ENCODE data around the gene CDK18.

The CDK18 gene

DNA sequence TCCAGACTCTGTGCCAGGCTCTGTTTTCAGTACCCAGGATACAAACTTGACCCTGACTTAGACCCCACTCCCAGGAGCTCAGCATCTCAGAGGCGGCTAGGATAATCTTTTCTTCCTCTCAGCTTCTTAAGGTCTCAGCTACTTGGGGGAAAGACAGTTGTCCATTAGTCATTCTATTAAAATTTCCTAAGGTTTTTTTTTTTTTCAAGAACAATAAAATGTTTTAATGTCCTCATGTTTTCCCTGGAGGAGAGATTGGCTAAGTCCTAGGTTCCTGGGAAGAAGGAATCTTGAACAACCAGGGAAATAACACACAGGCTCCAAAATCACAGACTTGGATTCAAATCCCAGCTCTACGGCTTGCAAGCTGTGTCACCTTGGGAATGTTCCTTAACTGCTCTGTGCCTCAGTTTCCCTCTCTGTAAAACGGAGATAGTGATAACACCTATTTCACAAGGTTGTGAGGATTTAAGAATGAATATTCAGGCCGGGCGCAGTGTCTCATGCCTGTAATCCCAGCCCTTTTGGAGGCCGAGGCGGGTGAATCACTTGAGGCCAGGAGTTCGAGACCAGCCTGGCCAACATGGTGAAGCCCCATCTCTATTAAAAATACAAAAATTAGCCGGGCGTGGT is 33.0 kb downstream of the CDK18 start:
- no peak overlapping the region for H2BK15ac ChIP-seq (ENCODE audit: low read depth, poor library complexity, severe bottlenecking)
- no peak overlapping the region for H3K27ac ChIP-seq (ENCODE audit: low read length, poor library complexity, severe bottlenecking)
- no peaks in the 10 kb centered on the region for H3K4me1 ChIP-seq (ENCODE audit: control insufficient read depth, insufficient read depth, low read depth, low read length)
- no peak overlapping the region for H2BK120ac ChIP-seq (ENCODE audit: low read depth, low read length)
- no peak overlapping the region for H4K91ac ChIP-seq (ENCODE audit: low read length)
- H2AK5ac ChIP-seq (ENCODE audit: low read length, severe bottlenecking) = no peak overlapping the region
- no peak overlapping the region for H2BK12ac ChIP-seq (ENCODE audit: low read length in 2 of 2)
- H3K79me1 ChIP-seq (replicated peaks; ENCODE audit: low read length, poor library complexity, severe bottlenecking) = no peaks in the 10 kb centered on the region
- H3K36me3 ChIP-seq (ENCODE audit: control insufficient read depth in 1 of 2, insufficient read depth in 2 of 2, low read depth in 1 of 2, low read length in 2 of 2) = no peaks in the 10 kb centered on the region
- H3K18ac ChIP-seq (ENCODE audit: low read depth in 1 of 2, low read length in 2 of 2) = no peak overlapping the region
- H2BK5ac ChIP-seq (ENCODE audit: low read depth, low read length, poor library complexity, severe bottlenecking) = no peak overlapping the region
- H3K4ac ChIP-seq (ENCODE audit: low read depth in 1 of 2, low read length in 2 of 2) = no peak overlapping the region
- 88% methylated on average over 8 of the region's 10 CpGs for WGBS
- H3K9me3 ChIP-seq (ENCODE audit: control insufficient read depth, low read length) = no peaks in the 10 kb centered on the region
- no peak overlapping the region for H3K4me2 ChIP-seq (ENCODE audit: low read length, poor library complexity, severe bottlenecking)
- H3K4me3 ChIP-seq (ENCODE audit: insufficient read depth in 1 of 2, low read depth in 1 of 2, low read length in 2 of 2) = no peak overlapping the region
- H3K9ac ChIP-seq (ENCODE audit: low read length) = peak overlapping the region; percentile 36
- H3K14ac ChIP-seq (ENCODE audit: low read length in 2 of 2) = no peak overlapping the region
- H3K27me3 ChIP-seq (ENCODE audit: control insufficient read depth in 1 of 2, insufficient read depth in 1 of 2, low read length in 2 of 2) = peaks cover under 1 to 48% of the 10 kb centered on the region in 2 experiments
- no peak overlapping the region for H4K8ac ChIP-seq (ENCODE audit: low read length)
- no peak overlapping the region for H3K23ac ChIP-seq (ENCODE audit: low read length in 2 of 2)
- peak; percentile 7 for DNase-seq
- H2AFZ ChIP-seq (ENCODE audit: low read depth, low read length) = no peak overlapping the region

DNA sequence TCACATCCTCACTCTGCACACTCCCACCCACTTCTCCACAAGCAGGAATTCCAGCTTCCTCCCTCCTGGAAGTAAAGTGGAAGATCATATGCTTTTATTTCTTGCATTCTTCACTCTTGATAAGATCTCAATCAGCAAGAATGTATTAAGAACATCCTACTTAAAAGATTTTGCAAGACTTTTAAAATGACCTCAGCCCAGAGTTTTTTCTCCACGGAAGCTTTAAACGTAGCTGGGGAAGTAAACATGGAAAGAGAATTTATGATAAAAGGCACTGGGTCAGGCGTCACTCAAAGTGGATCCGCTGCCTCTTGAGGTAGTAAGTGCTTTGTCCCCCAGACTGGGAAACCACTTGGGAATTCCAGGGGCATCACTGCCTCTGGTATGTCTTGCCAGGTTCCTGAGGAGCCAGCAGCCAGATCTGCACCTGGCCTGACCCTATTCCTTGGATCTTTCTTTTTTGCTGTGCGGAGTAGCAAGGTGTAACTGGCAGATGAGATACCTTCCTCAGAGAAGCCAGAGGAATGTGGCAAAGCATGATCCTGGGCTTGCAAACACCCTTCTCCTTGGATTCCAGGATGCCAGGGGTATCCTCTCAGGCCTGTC is 33.9 kb downstream of the CDK18 start:
- Histone ChIP-seq H3K79me1 (replicated peaks; ENCODE audit: low read length, poor library complexity, severe bottlenecking) (no peaks in the 10 kb centered on the region), H2AK5ac (ENCODE audit: low read length, severe bottlenecking) (no peak overlapping the region), H3K4ac (ENCODE audit: low read depth in 1 of 2, low read length in 2 of 2) (no peak overlapping the region), H2BK12ac (ENCODE audit: low read length in 2 of 2) (no peak overlapping the region), H3K9me3 (ENCODE audit: control insufficient read depth, low read length) (no peaks in the 10 kb centered on the region), H3K14ac (ENCODE audit: low read length in 2 of 2) (no peak overlapping the region), H2AFZ (ENCODE audit: low read depth, low read length) (no peak overlapping the region), H3K4me3 (ENCODE audit: insufficient read depth in 1 of 2, low read depth in 1 of 2, low read length in 2 of 2) (no peak overlapping the region), H3K36me3 (ENCODE audit: control insufficient read depth in 1 of 2, insufficient read depth in 2 of 2, low read depth in 1 of 2, low read length in 2 of 2) (no peaks in the 10 kb centered on the region), H3K27me3 (ENCODE audit: control insufficient read depth in 1 of 2, insufficient read depth in 1 of 2, low read length in 2 of 2) (peaks cover 0 to 55% of the 10 kb centered on the region in 2 experiments), H3K4me2 (ENCODE audit: low read length, poor library complexity, severe bottlenecking) (no peak overlapping the region), H3K4me1 (ENCODE audit: control insufficient read depth, insufficient read depth, low read depth, low read length) (peaks cover 2% of the 10 kb centered on the region), H3K23ac (ENCODE audit: low read length in 2 of 2) (no peak overlapping the region), H3K18ac (ENCODE audit: low read depth in 1 of 2, low read length in 2 of 2) (no peak overlapping the region), H3K27ac (ENCODE audit: low read length, poor library complexity, severe bottlenecking) (no peak overlapping the region), H4K91ac (ENCODE audit: low read length) (peak overlapping the region; percentile 50), H2BK5ac (ENCODE audit: low read depth, low read length, poor library complexity, severe bottlenecking) (no peak overlapping the region), H4K8ac (ENCODE audit: low read length) (no peak overlapping the region), H2BK15ac (ENCODE audit: low read depth, poor library complexity, severe bottlenecking) (no peak overlapping the region), H2BK120ac (ENCODE audit: low read depth, low read length) (no peak overlapping the region), H3K9ac (ENCODE audit: low read length) (no peak overlapping the region)
- 65% methylated on average over 5 of the region's 5 CpGs for WGBS
- peak; percentile 15 for DNase-seq

DNA sequence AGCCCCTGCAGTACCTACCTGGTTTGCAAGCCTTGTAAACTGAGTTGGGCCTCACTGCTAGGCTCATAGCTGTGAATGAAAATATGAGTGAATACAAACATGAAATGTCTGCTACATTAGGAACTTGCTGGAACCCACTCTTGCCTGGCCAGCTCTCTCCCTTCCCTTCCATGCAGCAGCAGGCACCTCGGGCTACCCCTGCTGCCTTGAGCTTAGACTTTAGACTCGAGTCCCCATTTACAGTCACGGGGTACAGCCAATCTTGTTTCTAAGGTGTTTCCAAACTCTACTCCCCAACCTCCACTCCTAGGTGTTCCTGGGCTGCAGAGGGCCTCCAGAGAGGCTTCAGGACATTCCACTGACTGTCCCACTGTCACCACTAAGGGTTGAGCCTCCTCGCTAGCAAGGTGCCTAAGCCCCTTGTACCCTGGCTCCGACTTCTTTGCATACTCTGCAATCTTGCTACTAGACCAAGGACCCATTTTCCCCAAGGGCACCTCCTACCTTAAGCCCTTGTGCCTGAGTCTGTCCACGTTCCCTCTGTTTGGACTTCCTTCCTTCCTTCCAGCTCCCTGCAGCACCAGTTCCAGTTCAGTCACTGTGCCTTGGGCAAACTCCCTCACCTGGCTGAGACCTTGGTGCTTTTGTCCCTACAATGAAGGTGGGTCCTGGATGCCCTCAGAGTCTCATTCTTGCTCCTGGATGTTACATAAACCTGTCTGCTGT is 36.9 kb downstream of the CDK18 start:
- peak overlapping the region; percentile 39 for H4K91ac ChIP-seq (ENCODE audit: low read length)
- no peak overlapping the region for H2BK5ac ChIP-seq (ENCODE audit: low read depth, low read length, poor library complexity, severe bottlenecking)

DNA sequence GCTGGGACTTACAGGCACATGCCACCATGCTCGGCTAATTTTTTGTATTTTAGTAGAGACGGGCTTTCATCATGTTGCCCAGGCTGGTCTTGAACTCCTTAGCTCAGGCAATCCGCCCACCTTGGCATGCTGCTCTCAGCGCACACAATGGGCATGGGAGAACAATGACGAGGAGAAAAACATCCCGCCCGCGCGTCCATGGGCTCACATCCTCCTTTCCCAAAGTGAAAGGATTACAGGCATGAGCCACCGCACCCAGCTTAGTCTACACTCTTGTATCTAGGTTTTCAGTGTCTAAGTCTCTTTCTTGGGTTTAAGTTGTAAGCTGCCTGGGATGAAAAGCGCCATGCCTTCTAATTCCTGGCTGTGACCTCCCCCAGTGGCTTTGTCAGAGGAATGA is 37.9 kb downstream of the CDK18 start:
- Histone ChIP-seq H3K23ac (ENCODE audit: low read length in 2 of 2) (no peak overlapping the region), H2BK120ac (ENCODE audit: low read depth, low read length) (no peak overlapping the region), H4K91ac (ENCODE audit: low read length) (no peak overlapping the region), H3K14ac (ENCODE audit: low read length in 2 of 2) (no peak overlapping the region), H3K4me2 (ENCODE audit: low read length, poor library complexity, severe bottlenecking) (no peak overlapping the region), H2BK15ac (ENCODE audit: low read depth, poor library complexity, severe bottlenecking) (no peak overlapping the region), H3K18ac (ENCODE audit: low read depth in 1 of 2, low read length in 2 of 2) (no peak overlapping the region), H2AK5ac (ENCODE audit: low read length, severe bottlenecking) (no peak overlapping the region), H2AFZ (ENCODE audit: low read depth, low read length) (no peak overlapping the region), H4K8ac (ENCODE audit: low read length) (no peak overlapping the region), H3K9ac (ENCODE audit: low read length) (no peak overlapping the region), H2BK5ac (ENCODE audit: low read depth, low read length, poor library complexity, severe bottlenecking) (no peak overlapping the region), H3K36me3 (ENCODE audit: control insufficient read depth in 1 of 2, insufficient read depth in 2 of 2, low read depth in 1 of 2, low read length in 2 of 2) (no peaks in the 10 kb centered on the region), H3K4me3 (ENCODE audit: insufficient read depth in 1 of 2, low read depth in 1 of 2, low read length in 2 of 2) (no peak overlapping the region), H3K9me3 (ENCODE audit: control insufficient read depth, low read length) (no peaks in the 10 kb centered on the region), H3K27me3 (ENCODE audit: control insufficient read depth in 1 of 2, insufficient read depth in 1 of 2, low read length in 2 of 2) (peaks cover 9 to 50% of the 10 kb centered on the region in 2 experiments), H2BK12ac (ENCODE audit: low read length in 2 of 2) (no peak overlapping the region), H3K4ac (ENCODE audit: low read depth in 1 of 2, low read length in 2 of 2) (no peak overlapping the region), H3K4me1 (ENCODE audit: control insufficient read depth, insufficient read depth, low read depth, low read length) (peaks cover 2% of the 10 kb centered on the region), H3K79me1 (replicated peaks; ENCODE audit: low read length, poor library complexity, severe bottlenecking) (no peaks in the 10 kb centered on the region), H3K27ac (ENCODE audit: low read length, poor library complexity, severe bottlenecking) (no peak overlapping the region)
- 84% methylated on average over 11 of the region's 11 CpGs for WGBS
- DNase-seq = no peak

More for the DNA sequence above, 36.9 kb downstream of the CDK18 start:
- no peak overlapping the region for H3K4me2 ChIP-seq (ENCODE audit: low read length, poor library complexity, severe bottlenecking)
- H2BK15ac ChIP-seq (ENCODE audit: low read depth, poor library complexity, severe bottlenecking) = no peak overlapping the region
- no peak overlapping the region for H3K27ac ChIP-seq (ENCODE audit: low read length, poor library complexity, severe bottlenecking)
- no peak overlapping the region for H2AK5ac ChIP-seq (ENCODE audit: low read length, severe bottlenecking)
- no peak overlapping the region for H3K4ac ChIP-seq (ENCODE audit: low read depth in 1 of 2, low read length in 2 of 2)
- no peak overlapping the region for H2AFZ ChIP-seq (ENCODE audit: low read depth, low read length)
- no peak overlapping the region for H3K9ac ChIP-seq (ENCODE audit: low read length)
- no peak overlapping the region for H3K14ac ChIP-seq (ENCODE audit: low read length in 2 of 2)
- H3K23ac ChIP-seq (ENCODE audit: low read length in 2 of 2) = no peak overlapping the region
- H3K18ac ChIP-seq (ENCODE audit: low read depth in 1 of 2, low read length in 2 of 2) = no peak overlapping the region
- H2BK120ac ChIP-seq (ENCODE audit: low read depth, low read length) = no peak overlapping the region
- 81% methylated on average over 6 of the region's 6 CpGs for WGBS
- H2BK12ac ChIP-seq (ENCODE audit: low read length in 2 of 2) = no peak overlapping the region
- H3K79me1 ChIP-seq (replicated peaks; ENCODE audit: low read length, poor library complexity, severe bottlenecking) = no peaks in the 10 kb centered on the region
- H3K4me1 ChIP-seq (ENCODE audit: control insufficient read depth, insufficient read depth, low read depth, low read length) = peaks cover 2% of the 10 kb centered on the region
- no peak overlapping the region for H4K8ac ChIP-seq (ENCODE audit: low read length)
- no peak overlapping the region for H3K4me3 ChIP-seq (ENCODE audit: insufficient read depth in 1 of 2, low read depth in 1 of 2, low read length in 2 of 2)
- peaks cover 9 to 52% of the 10 kb centered on the region in 2 experiments for H3K27me3 ChIP-seq (ENCODE audit: control insufficient read depth in 1 of 2, insufficient read depth in 1 of 2, low read length in 2 of 2)
- H3K36me3 ChIP-seq (ENCODE audit: control insufficient read depth in 1 of 2, insufficient read depth in 2 of 2, low read depth in 1 of 2, low read length in 2 of 2) = no peaks in the 10 kb centered on the region
- no peaks in the 10 kb centered on the region for H3K9me3 ChIP-seq (ENCODE audit: control insufficient read depth, low read length)
- DNase-seq = no peak
